GM13977 (cell line): ENCODE data around the gene RNU2-63P.
A peak's percentile ranks its signal among the peaks of the same experiment; 100 is the strongest.

Source experiments
- DNase-seq: peaks from one replicate; pipeline ENCODE4 v3.0.0; 2012; ENCODE audit warnings: low spot score
- CTCF ChIP-seq: IDR thresholded peaks from 2 replicates; pipeline ENCODE4 v1.5.1; 2012; ENCODE audit warnings: mild to moderate bottlenecking, control low read depth; ENCODE audit not compliant: insufficient read depth; ENCODE audit errors: extremely low read depth, missing control alignments
- in situ Hi-C: fragments of 300-500 bp; cut with MboI; formaldehyde crosslinking; loops from one replicate; pipeline ENCODE4 v1.12.0; 2022; ENCODE audit warnings: low sequenced_read_pairs, low pct_unique_long_range_greater_than_20kb, mixed read lengths, inconsistent platforms; ENCODE audit not compliant: unreplicated experiment

The RNU2-63P gene

GRCh38 chr2:88055371-88056128 lies 39.2 kb upstream of the RNU2-63P start, which contains the start of gene KRCC1:
Gene KRCC1, minus strand, starts transcription at chr2:88055783. Its CDS starts 27,220 bp downstream, at chr2:88028563.
- peak; percentile 98 for DNase-seq
- TF ChIP-seq CTCF = no peak
- in situ Hi-C loops = no loop called here

GRCh38 chr2:88054782-88055370 lies 38.5 kb upstream of the RNU2-63P start:
- in situ Hi-C loops = no loop called here
- no peak for TF ChIP-seq CTCF
- DNase-seq = no peak

- no peak for DNase-seq
- no peak for TF ChIP-seq CTCF
- in situ Hi-C loops = no loop called here
These were observed 37.8 kb upstream of the RNU2-63P start for GRCh38 chr2:88053934-88054781.

- TF ChIP-seq CTCF = no peak
- in situ Hi-C loops = no loop called here
- no peak for DNase-seq
These were observed 36.9 kb upstream of the RNU2-63P start for GRCh38 chr2:88053296-88053695.

GRCh38 chr2:88051792-88052191 lies 35.4 kb upstream of the RNU2-63P start:
- in situ Hi-C loops = no loop called here
- no peak for TF ChIP-seq CTCF
- DNase-seq = no peak

GRCh38 chr2:88049622-88050021 lies 33.3 kb upstream of the RNU2-63P start:
- no peak for TF ChIP-seq CTCF
- in situ Hi-C loops = no loop called here
- DNase-seq = no peak
